C4-2B (cell line): Measurements from ENCODE around the gene ZNF837.

Experiments used
- H3K27ac ChIP-seq: fragments of 450-650 bp; 2 replicates; pipeline ENCODE4 v1.5.1; 2017
- ZFX ChIP-seq: fragments of 450-650 bp; IDR thresholded peaks from 2 replicates; pipeline ENCODE4 v1.6.1; 2017
- TF ChIP-seq, protein P1 (sequence below): fragments of 450-650 bp; conservative IDR thresholded peaks from 2 replicates; pipeline ENCODE4 v1.5.1; 2017; ENCODE audit warnings: mild to moderate bottlenecking

Gene ZNF837

DNA sequence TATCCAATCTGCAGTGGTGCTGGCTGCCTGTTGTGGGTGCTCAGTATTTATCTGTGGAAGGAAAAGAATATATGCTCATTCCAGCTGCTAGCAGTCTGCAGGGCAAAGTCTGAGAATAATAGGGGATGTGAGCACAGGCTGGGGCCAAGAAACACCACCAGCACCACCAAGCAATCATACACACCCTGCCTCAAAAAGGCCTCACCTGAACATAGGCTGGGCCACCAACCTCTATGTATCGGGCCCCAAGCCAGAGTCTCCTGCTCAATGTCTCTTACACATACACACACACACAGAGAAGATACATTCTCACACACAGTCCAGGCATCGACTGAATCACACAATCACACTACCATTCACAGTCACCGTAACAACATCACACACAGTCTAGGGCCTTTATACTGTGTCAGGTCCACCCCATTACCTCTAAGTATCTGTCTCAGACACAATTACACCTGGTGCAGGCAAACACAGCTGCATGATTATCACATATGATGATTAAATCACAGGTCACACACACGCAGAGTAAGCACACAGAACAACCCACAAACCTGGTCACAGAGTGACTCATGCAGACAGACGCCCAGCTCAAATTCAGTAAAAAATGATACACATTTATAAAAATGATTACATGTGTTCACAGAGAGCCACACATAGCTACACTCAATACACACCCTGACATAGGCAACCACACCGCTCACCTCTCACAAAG lies 55.4 kb downstream of the ZNF837 start:
- no peak overlapping the region for H3K27ac ChIP-seq
- no peak for TF ChIP-seq ZFX
- TF ChIP-seq, protein P1, sequence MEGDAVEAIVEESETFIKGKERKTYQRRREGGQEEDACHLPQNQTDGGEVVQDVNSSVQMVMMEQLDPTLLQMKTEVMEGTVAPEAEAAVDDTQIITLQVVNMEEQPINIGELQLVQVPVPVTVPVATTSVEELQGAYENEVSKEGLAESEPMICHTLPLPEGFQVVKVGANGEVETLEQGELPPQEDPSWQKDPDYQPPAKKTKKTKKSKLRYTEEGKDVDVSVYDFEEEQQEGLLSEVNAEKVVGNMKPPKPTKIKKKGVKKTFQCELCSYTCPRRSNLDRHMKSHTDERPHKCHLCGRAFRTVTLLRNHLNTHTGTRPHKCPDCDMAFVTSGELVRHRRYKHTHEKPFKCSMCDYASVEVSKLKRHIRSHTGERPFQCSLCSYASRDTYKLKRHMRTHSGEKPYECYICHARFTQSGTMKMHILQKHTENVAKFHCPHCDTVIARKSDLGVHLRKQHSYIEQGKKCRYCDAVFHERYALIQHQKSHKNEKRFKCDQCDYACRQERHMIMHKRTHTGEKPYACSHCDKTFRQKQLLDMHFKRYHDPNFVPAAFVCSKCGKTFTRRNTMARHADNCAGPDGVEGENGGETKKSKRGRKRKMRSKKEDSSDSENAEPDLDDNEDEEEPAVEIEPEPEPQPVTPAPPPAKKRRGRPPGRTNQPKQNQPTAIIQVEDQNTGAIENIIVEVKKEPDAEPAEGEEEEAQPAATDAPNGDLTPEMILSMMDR: no peak

DNA sequence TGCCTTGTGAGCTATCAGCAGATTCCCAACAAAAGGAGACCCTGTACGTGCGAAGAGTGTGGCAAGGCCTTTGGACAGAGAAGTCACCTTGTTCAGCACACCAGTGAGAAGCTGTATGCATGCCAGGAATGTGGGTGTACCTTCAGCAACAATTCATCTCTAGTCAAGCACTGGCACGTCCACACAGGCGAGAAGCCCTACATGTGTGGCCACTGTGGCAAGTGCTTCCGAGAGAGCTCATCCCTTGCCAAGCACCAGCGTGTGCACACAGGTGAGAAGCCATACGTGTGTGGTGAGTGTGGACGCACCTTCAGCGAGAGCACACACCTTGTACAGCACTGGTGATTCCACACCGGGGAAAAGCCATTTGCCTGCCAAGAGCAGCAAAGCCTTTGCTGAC lies 61.6 kb downstream of the ZNF837 start:
- no peak for TF ChIP-seq ZFX
- no peak overlapping the region for H3K27ac ChIP-seq

DNA sequence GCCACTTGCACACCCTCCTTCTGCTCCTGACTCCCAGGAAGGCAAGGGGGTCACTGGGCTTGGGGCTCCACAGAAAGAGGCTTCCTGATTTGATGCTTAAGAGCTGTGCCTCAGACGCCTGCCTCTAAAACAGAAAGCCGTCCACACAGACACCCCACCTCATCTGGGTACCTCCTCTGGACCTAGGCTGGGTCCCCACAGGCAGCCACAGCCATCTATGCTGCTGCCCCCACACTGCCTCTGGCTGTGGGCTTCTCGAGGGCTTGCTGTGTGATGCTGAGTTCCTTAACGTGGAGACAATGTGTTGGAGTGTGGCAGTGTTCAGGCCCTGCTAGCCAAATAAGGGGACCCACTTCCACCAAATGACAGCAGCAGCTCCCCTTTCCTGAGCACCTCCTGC lies 62.5 kb downstream of the ZNF837 start:
- H3K27ac ChIP-seq: no peak overlapping the region
- TF ChIP-seq, protein P1: no peak
- TF ChIP-seq ZFX: no peak
